H1 (cell line): Measurements from ENCODE around the gene ASPA. TPM values are rescaled to one million over a fixed set of nuclear protein-coding genes. Genes with fewer than 3 reads are reported as not detected.
A peak's percentile ranks its signal among the peaks of the same experiment; 100 is the strongest.

Experiments
- CTCF ChIA-PET: fragments of 300-600 bp; sonication (Branson Sonifier 250); formaldehyde crosslinking; loops from one replicate; lab custom pipeline; 2021; ENCODE audit not compliant: partially characterized antibody; lab: Charles Lee
- POLR2A ChIA-PET: fragments of 300-600 bp; sonication (Branson Sonifier 250); formaldehyde crosslinking; loops from one replicate; lab custom pipeline; 2021; ENCODE audit warnings: inconsistent platforms; ENCODE audit not compliant: partially characterized antibody; lab: Charles Lee
- DNase-seq, 2 experiments: peaks; one replicate each; pipeline versions ENCODE4 v3.0.0 to v3.0.0-alpha.2; 2010 to 2022; ENCODE audit warnings: low spot score in 2 of 2, low read depth in 1 of 2, mixed read lengths in 1 of 2
- FAIRE-seq: peaks from 2 replicates; lab custom pipeline; 2011; peaks lifted over from hg19 to GRCh38; lab: Jason Lieb, UNC
- H2AFZ ChIP-seq: 2 replicates; pipeline ENCODE4 v1.8.1; 2012; ENCODE audit warnings: low read length, inconsistent platforms
- H2AK5ac ChIP-seq: 2 replicates; pipeline ENCODE4 v1.6.1; 2013; ENCODE audit warnings: low read depth, low read length
- H2BK120ac ChIP-seq: replicated peaks from 2 replicates; pipeline ENCODE3; 2013; ENCODE audit warnings: low read depth, low read length, inconsistent platforms
- H2BK12ac ChIP-seq: 2 replicates; pipeline ENCODE4 v1.6.1; 2013; ENCODE audit warnings: low read depth, low read length
- H2BK15ac ChIP-seq: 2 replicates; pipeline ENCODE4 v1.6.1; 2013; ENCODE audit warnings: low read length
- H2BK20ac ChIP-seq: 2 replicates; pipeline ENCODE4 v1.6.1; 2013; ENCODE audit warnings: low read length
- H2BK5ac ChIP-seq: 2 replicates; pipeline ENCODE4 v1.6.1; 2013; ENCODE audit warnings: low read depth, low read length
- H3K14ac ChIP-seq: 2 replicates; pipeline ENCODE4 v1.6.1; 2013; ENCODE audit warnings: inconsistent platforms; ENCODE audit not compliant: insufficient read length
- H3K18ac ChIP-seq: 2 replicates; pipeline ENCODE4 v1.6.1; 2013; ENCODE audit warnings: low read length; ENCODE audit errors: extremely low read depth
- H3K23ac ChIP-seq: 2 replicates; pipeline ENCODE4 v1.6.1; 2013; ENCODE audit warnings: inconsistent platforms; ENCODE audit not compliant: insufficient read length
- H3K23me2 ChIP-seq: 2 replicates; pipeline ENCODE4 v1.6.1; 2013; ENCODE audit warnings: low read depth, low read length
- H3K27ac ChIP-seq: 2 replicates; pipeline ENCODE4 v1.6.1; 2011; ENCODE audit warnings: low read depth, low read length, inconsistent platforms
- H3K27me3 ChIP-seq, 4 experiments: replicated peaks in 1 of 4; 1 replicate in 1 of 4; 2 replicates in 3 of 4; pipeline versions ENCODE4 v1.6.1 to v1.8.1; 2011 to 2013; ENCODE audit warnings: low read length in 3 of 4, mild to moderate bottlenecking in 3 of 4, inconsistent platforms in 2 of 4, mixed read lengths in 2 of 4, moderate library complexity in 1 of 4; ENCODE audit not compliant: control insufficient read depth in 3 of 4, insufficient read depth in 3 of 4; ENCODE audit errors: extremely low read depth in 1 of 4
- H3K36me3 ChIP-seq, 4 experiments: 2 replicates each; pipeline versions ENCODE4 v1.6.1 to v1.8.1; 2011 to 2013; ENCODE audit warnings: mild to moderate bottlenecking in 4 of 4, low read length in 3 of 4, moderate library complexity in 2 of 4, control low read depth in 1 of 4, inconsistent platforms in 1 of 4; ENCODE audit not compliant: insufficient read depth in 4 of 4, control insufficient read depth in 2 of 4
- H3K4ac ChIP-seq: replicated peaks from 2 replicates; pipeline ENCODE3; 2013; ENCODE audit warnings: low read length, low read depth, mixed read lengths, inconsistent platforms; ENCODE audit not compliant: insufficient read length
- H3K4me1 ChIP-seq, 4 experiments: replicated peaks in 1 of 4; 1 replicate in 1 of 4; 2 replicates in 3 of 4; pipeline versions ENCODE4 v1.6.1 to v1.8.1; 2011 to 2013; ENCODE audit warnings: low read length in 3 of 4, inconsistent platforms in 2 of 4, mixed read lengths in 1 of 4; ENCODE audit not compliant: insufficient read depth in 4 of 4, control insufficient read depth in 3 of 4
- H3K4me2 ChIP-seq, 2 experiments: 2 replicates each; pipeline versions ENCODE4 v1.6.1 to v1.8.1; 2011 to 2013; ENCODE audit warnings: low read depth in 2 of 2, low read length in 2 of 2, control low read depth in 1 of 2, inconsistent platforms in 1 of 2, mild to moderate bottlenecking in 1 of 2; ENCODE audit not compliant: insufficient read depth in 1 of 2
- H3K4me3 ChIP-seq, 4 experiments: fragments of 200-600, 300-600 bp in 1 of 4; sonication (generic), shearing (Covaris generic), sonication (Bioruptor Twin) in 1 of 4; 2 replicates each; pipeline versions ENCODE4 v1.5.1 to v1.8.1; 2011 to 2016; ENCODE audit warnings: low read length in 4 of 4, low read depth in 3 of 4, control low read depth in 2 of 4, inconsistent platforms in 2 of 4, mild to moderate bottlenecking in 2 of 4, mixed read lengths in 1 of 4, moderate library complexity in 1 of 4; ENCODE audit not compliant: insufficient read depth in 2 of 4; ENCODE audit errors: extremely low read depth in 1 of 4
- H3K56ac ChIP-seq: replicated peaks from 2 replicates; pipeline ENCODE3; 2013; ENCODE audit warnings: low read depth, mild to moderate bottlenecking, mixed read lengths, low read length, inconsistent platforms; ENCODE audit not compliant: insufficient read length
- H3K79me1 ChIP-seq: 2 replicates; pipeline ENCODE4 v1.6.1; 2013; ENCODE audit warnings: low read depth, low read length, control low read depth
- H3K79me2 ChIP-seq, 2 experiments: 2 replicates each; pipeline versions ENCODE4 v1.6.1 to v1.8.1; 2012 to 2013; ENCODE audit warnings: low read length in 2 of 2, mild to moderate bottlenecking in 2 of 2, inconsistent platforms in 1 of 2; ENCODE audit not compliant: insufficient read depth in 2 of 2, control insufficient read depth in 1 of 2
- H3K9ac ChIP-seq, 4 experiments: replicated peaks in 1 of 4; 1 replicate in 1 of 4; 2 replicates in 3 of 4; pipeline versions ENCODE4 v1.6.1 to v1.8.1; 2011 to 2013; ENCODE audit warnings: low read depth in 3 of 4, low read length in 3 of 4, control low read depth in 2 of 4, mild to moderate bottlenecking in 2 of 4, moderate library complexity in 2 of 4, inconsistent platforms in 1 of 4; ENCODE audit errors: extremely low read depth in 1 of 4
- H3K9me3 ChIP-seq, 2 experiments: 2 replicates each; pipeline versions ENCODE4 v1.6.1 to v1.8.1; 2012 to 2013; ENCODE audit warnings: mild to moderate bottlenecking in 2 of 2, moderate library complexity in 2 of 2, control low read depth in 1 of 2, inconsistent platforms in 1 of 2, low read depth in 1 of 2, low read length in 1 of 2, mixed read lengths in 1 of 2; ENCODE audit not compliant: insufficient read depth in 2 of 2
- H4K20me1 ChIP-seq, 2 experiments: replicated peaks in 1 of 2; 2 replicates each; pipeline versions ENCODE3 to v1.8.1; 2011 to 2013; ENCODE audit warnings: inconsistent platforms in 2 of 2, low read length in 2 of 2, mild to moderate bottlenecking in 1 of 2; ENCODE audit not compliant: insufficient read depth in 2 of 2, control insufficient read depth in 1 of 2
- H4K5ac ChIP-seq: 2 replicates; pipeline ENCODE4 v1.6.1; 2013; ENCODE audit warnings: low read length, low read depth, mixed read lengths, inconsistent platforms; ENCODE audit not compliant: insufficient read length
- H4K8ac ChIP-seq: 2 replicates; pipeline ENCODE4 v1.8.0; 2013; ENCODE audit warnings: mild to moderate bottlenecking, moderate library complexity, low read length, inconsistent platforms; ENCODE audit not compliant: insufficient read depth; ENCODE audit errors: extremely low read depth
- H4K91ac ChIP-seq: replicated peaks from 2 replicates; pipeline ENCODE3; 2013; ENCODE audit warnings: low read length, mixed read lengths, inconsistent platforms; ENCODE audit not compliant: insufficient read length
- WGBS, 2 experiments: shearing (Covaris generic) in 1 of 2; methylation state at CpG; one replicate each; pipeline versions ENCODE4 v1.1.6 to v1.1.7; 2013 to 2015; ENCODE audit warnings: low lambda C conversion rate in 2 of 2, mixed read lengths in 2 of 2, inconsistent platforms in 1 of 2, low coverage in 1 of 2, missing lambda C conversion rate in 1 of 2; ENCODE audit not compliant: insufficient replicate concordance in 2 of 2, insufficient coverage in 1 of 2, insufficient read length in 1 of 2; ENCODE audit errors: extremely low coverage in 1 of 2, missing lambda C conversion rate in 1 of 2; 5-methylcytosine and 5-hydroxymethylcytosine counted together
- polyA plus RNA-seq, 7 experiments: library from polyadenylated mRNA; depleted of rRNA in 3 of 7; stranded (reverse) in 5 of 7; unstranded in 2 of 7; fragments of >200 nt in 5 of 7; fragments of 200-250 nt in 2 of 7; gene quantifications; 1 replicate in 5 of 7; 2 replicates in 1 of 7; 4 replicates in 1 of 7; pipeline versions ENCODE4 v1.2.1 to v1.2.3, GENCODE V29; 2011 to 2013; ENCODE audit warnings: missing spikeins in 2 of 7, mixed read lengths in 2 of 7
- total RNA-seq: library from RNA; stranded (reverse); fragmentation: NEBNext Ultra II Directional; extraction: Animal tissue kit (Norgen Biotek cat#: 25700); gene quantifications from 2 replicates; pipeline ENCODE4 v1.2.1, GENCODE V29; 2021

Gene ASPA
- total and polyA plus RNA-seq, 2 of the 8 experiments (the other 6 are each of a cell fraction or from before 2014, with no cell fraction given): 0.03 TPM; not detected in 1

DNA sequence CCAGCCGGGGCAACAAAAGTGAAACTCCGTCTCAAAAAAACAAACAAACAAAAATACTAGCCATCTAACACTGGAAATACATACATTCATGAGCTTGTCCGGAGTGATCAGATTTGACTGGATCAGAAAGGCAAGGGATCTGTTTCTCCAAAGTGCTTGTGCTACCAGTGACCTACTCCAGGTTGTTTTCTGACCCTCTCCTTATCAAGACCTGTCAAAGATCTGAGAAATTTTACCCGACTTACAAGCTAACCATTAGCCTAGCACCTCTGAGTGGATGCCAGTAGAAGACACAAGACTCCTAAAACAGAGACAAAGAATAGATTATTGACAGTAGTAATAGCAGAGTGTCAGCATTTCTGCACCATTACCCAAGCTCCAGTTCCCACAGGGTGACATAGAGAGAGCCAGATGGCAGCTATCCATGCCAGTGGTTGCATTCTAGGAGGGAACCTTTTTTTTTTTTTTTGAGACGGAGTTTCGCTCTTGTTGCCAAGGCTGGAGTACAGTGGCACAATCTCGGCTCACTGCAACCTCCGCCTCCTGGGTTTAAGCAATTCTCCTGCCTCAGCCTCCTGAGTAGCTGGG lies 9.8 kb downstream of the ASPA start:
- Histone ChIP-seq H3K9me3 (no peaks in the 10 kb centered on the region), H3K79me1 (no peaks in the 10 kb centered on the region), H2BK12ac (no peak overlapping the region), H3K4me1 (peaks cover 0 to 11% (median 7%) of the 10 kb centered on the region in 4 experiments; a peak in 4 of 7 replicates), H3K36me3 (no peaks in the 10 kb centered on the region), H2BK15ac (no peak overlapping the region), H3K27me3 (no peaks in the 10 kb centered on the region), H3K9ac (no peak overlapping the region), H3K79me2 (no peaks in the 10 kb centered on the region), H4K5ac (no peak overlapping the region), H3K14ac (no peak overlapping the region), H3K23ac (no peak overlapping the region), H2BK5ac (no peak overlapping the region), H3K56ac (no peak overlapping the region), H3K4me3 (no peak overlapping the region), H2AFZ (no peak overlapping the region), H4K91ac (peak overlapping the region; percentile 36), H3K18ac (no peak overlapping the region), H3K23me2 (no peaks in the 10 kb centered on the region; the same call in 1 of the 2 replicates), H3K4me2 (no peak overlapping the region), H4K8ac (no peak overlapping the region), H3K27ac (no peak overlapping the region), H3K4ac (no peak overlapping the region), H2BK20ac (no peak overlapping the region), H2BK120ac (no peak overlapping the region), H4K20me1 (no peaks in the 10 kb centered on the region), H2AK5ac (no peak overlapping the region)
- ChIA-PET CTCF (interaction anchor here (0.6 to 1.8 kb wide), 3 partner anchors 8 to 108 kb away, joined by 3 to 4 read pairs (median 4); no protein-coding TSS in a partner anchor), POLR2A (interaction anchor here (0.9 kb wide), 1 partner anchor 9 kb away, joined by 3 read pairs; no protein-coding TSS in a partner anchor)
- no peak for FAIRE-seq
- WGBS, 2 experiments: 78% methylated on average over 6 of the region's 8 CpGs; no CpG with 5 or more reads in 1 of the 2 experiments
- no peak for DNase-seq
